ENCODE results near the gene ARMC12.

GRCh38 chr6:35711731-35712130 is 25.1 kb upstream of the ARMC12 start:
- no peak for TF ChIP-seq POLR2AphosphoS5 (IDR thresholded peaks at IDR 0.05; ENCODE audit: borderline replicate concordance, low read depth, low read length)
- no peak for TF ChIP-seq EZH2 (IDR thresholded peaks at IDR 0.05)
- no peak for TF ChIP-seq FOXP2 (optimal IDR thresholded peaks at IDR 0.05; ENCODE audit: control extremely low read depth, extremely low read length, insufficient read depth)

All from SK-N-MC (cell line).